Esophagus (tissue), 2 donors: ENCODE measurements around the gene PANK4. TPM values are rescaled to one million over a fixed set of nuclear protein-coding genes. Genes with fewer than 3 reads are reported as not detected.

Experiments
- H3K27ac ChIP-seq, 2 donors: one replicate each; pipeline ENCODE4 v1.5.1; 2013; ENCODE audit warnings: low read depth in 2 of 2, mild to moderate bottlenecking in 2 of 2, inconsistent platforms in 1 of 2, low read length in 1 of 2, moderate library complexity in 1 of 2
- H3K27me3 ChIP-seq, 2 donors: one replicate each; pipeline ENCODE4 v1.6.1; 2013; ENCODE audit warnings: low read length in 2 of 2, control low read depth in 1 of 2, mild to moderate bottlenecking in 1 of 2; ENCODE audit not compliant: insufficient read depth in 2 of 2, control insufficient read depth in 1 of 2
- H3K36me3 ChIP-seq, 2 donors: one replicate each; pipeline ENCODE4 v1.6.1; 2013; ENCODE audit warnings: low read length in 1 of 2; ENCODE audit not compliant: control insufficient read depth in 2 of 2, insufficient read depth in 2 of 2
- H3K4me1 ChIP-seq, 2 donors: one replicate each; pipeline ENCODE4 v1.6.1; 2013; ENCODE audit warnings: low read length in 1 of 2; ENCODE audit not compliant: control insufficient read depth in 2 of 2, insufficient read depth in 2 of 2
- H3K4me3 ChIP-seq, 2 donors: one replicate each; pipeline ENCODE4 v1.5.1; 2013; ENCODE audit warnings: low read length in 2 of 2, mild to moderate bottlenecking in 2 of 2, low read depth in 1 of 2, moderate library complexity in 1 of 2
- H3K9me3 ChIP-seq, 2 donors: one replicate each; pipeline ENCODE4 v1.6.1; 2013; ENCODE audit warnings: mild to moderate bottlenecking in 2 of 2, low read depth in 1 of 2, low read length in 1 of 2, moderate library complexity in 1 of 2; ENCODE audit not compliant: control insufficient read depth in 2 of 2, insufficient read depth in 1 of 2
- WGBS, 2 donors: extraction: QIAGEN DNeasy Blood & Tissue Kit; methylation state at CpG; one replicate each; pipeline ENCODE4 v1.1.7; 2013; 5-methylcytosine and 5-hydroxymethylcytosine counted together
- polyA plus RNA-seq, 2 donors: library from polyadenylated mRNA; stranded (reverse); fragments of 200-250 nt; gene quantifications; one replicate each; pipeline ENCODE4 v1.2.3, GENCODE V29; 2013
- donor health status: healthy with polysubstance abuse.
- donor health status: Bipolar disorder and iron deficiency.

Gene PANK4
- polyA plus RNA-seq, 2 donors = 10.1 to 15.4 TPM

GRCh38 chr1:2502661-2503553, 23.5 kb downstream of the PANK4 start:
- Histone ChIP-seq H3K4me3 (no peak overlapping the region), H3K27ac (no peak overlapping the region), H3K9me3 (no peaks in the 10 kb centered on the region), H3K4me1 (no peaks in the 10 kb centered on the region), H3K27me3 (no peaks in the 10 kb centered on the region), H3K36me3 (peaks cover 0 to 4% of the 10 kb centered on the region in 2 donors)
- WGBS, 2 donors = 78% methylated on average over 36 of the region's 36 CpGs

- H3K9me3 ChIP-seq = no peaks in the 10 kb centered on the region
- H3K4me1 ChIP-seq = no peaks in the 10 kb centered on the region
- no peaks in the 10 kb centered on the region for H3K27me3 ChIP-seq
- H3K36me3 ChIP-seq = peaks cover 0 to 3% of the 10 kb centered on the region in 2 donors
- no peak overlapping the region for H3K4me3 ChIP-seq
- 85 to 91% methylated on average over 33 to 34 of the region's 34 CpGs for WGBS, 2 donors
- no peak overlapping the region for H3K27ac ChIP-seq
Measured at GRCh38 chr1:2502210-2502609, 24.2 kb downstream of the PANK4 start.

- Histone ChIP-seq H3K4me1 (no peaks in the 10 kb centered on the region), H3K27me3 (no peaks in the 10 kb centered on the region), H3K9me3 (no peaks in the 10 kb centered on the region), H3K4me3 (no peak overlapping the region), H3K36me3 (peaks cover 0 to 3% of the 10 kb centered on the region in 2 donors), H3K27ac (no peak overlapping the region)
- 71 to 79% methylated on average over 7 of the region's 7 CpGs for WGBS, 2 donors
Measured at GRCh38 chr1:2501820-2502119, 24.6 kb downstream of the PANK4 start.

GRCh38 chr1:2501041-2501819, 25.2 kb downstream of the PANK4 start:
- Histone ChIP-seq H3K27me3 (no peaks in the 10 kb centered on the region), H3K4me3 (no peak overlapping the region), H3K4me1 (no peaks in the 10 kb centered on the region), H3K9me3 (no peaks in the 10 kb centered on the region), H3K36me3 (peaks cover 0 to 3% of the 10 kb centered on the region in 2 donors), H3K27ac (no peak overlapping the region)
- 73 to 82% methylated on average over 24 to 28 of the region's 28 CpGs for whole genome bisulfite sequencing, 2 donors

GRCh38 chr1:2499986-2500596, 26.3 kb downstream of the PANK4 start:
- H3K4me3 ChIP-seq = no peak overlapping the region
- peaks cover 0 to 3% of the 10 kb centered on the region in 2 donors for H3K36me3 ChIP-seq
- no peaks in the 10 kb centered on the region for H3K9me3 ChIP-seq
- no peaks in the 10 kb centered on the region for H3K27me3 ChIP-seq
- peaks cover 0 to 2% of the 10 kb centered on the region in 2 donors for H3K4me1 ChIP-seq
- whole genome bisulfite sequencing, 2 donors = 54 to 57% methylated on average over 19 of the region's 19 CpGs
- no peak overlapping the region for H3K27ac ChIP-seq

- Histone ChIP-seq H3K27ac (no peak overlapping the region), H3K4me3 (no peak overlapping the region)
- WGBS, 2 donors = 44 to 51% methylated on average over 4 of the region's 4 CpGs
Measured at GRCh38 chr1:2499260-2499659, 27.1 kb downstream of the PANK4 start.

GRCh38 chr1:2498648-2499047, 27.7 kb downstream of the PANK4 start:
- no peaks in the 10 kb centered on the region for H3K9me3 ChIP-seq
- peaks cover 0 to 3% of the 10 kb centered on the region in 2 donors for H3K4me1 ChIP-seq
- WGBS, 2 donors = 76% methylated on average over 19 of the region's 19 CpGs
- peaks cover 0 to 3% of the 10 kb centered on the region in 2 donors for H3K36me3 ChIP-seq
- no peak overlapping the region for H3K27ac ChIP-seq
- H3K27me3 ChIP-seq = no peaks in the 10 kb centered on the region
- no peak overlapping the region for H3K4me3 ChIP-seq

More at GRCh38 chr1:2499260-2499659, 27.1 kb downstream of the PANK4 start:
- H3K9me3 ChIP-seq = no peaks in the 10 kb centered on the region
- no peaks in the 10 kb centered on the region for H3K27me3 ChIP-seq
- H3K36me3 ChIP-seq = peaks cover 0 to 3% of the 10 kb centered on the region in 2 donors
- peaks cover 0 to 3% of the 10 kb centered on the region in 2 donors for H3K4me1 ChIP-seq

- Histone ChIP-seq H3K4me3 (no peak overlapping the region), H3K36me3 (peaks cover 0 to 3% of the 10 kb centered on the region in 2 donors), H3K4me1 (peaks cover 0 to 3% of the 10 kb centered on the region in 2 donors), H3K27ac (no peak overlapping the region), H3K27me3 (no peaks in the 10 kb centered on the region), H3K9me3 (no peaks in the 10 kb centered on the region)
- WGBS, 2 donors = 44 to 65% methylated on average over 4 of the region's 4 CpGs
Measured at GRCh38 chr1:2497891-2498290, 28.5 kb downstream of the PANK4 start.

GRCh38 chr1:2496746-2497145, 29.6 kb downstream of the PANK4 start:
- WGBS, 2 donors = 84 to 86% methylated on average over 26 of the region's 26 CpGs
- Histone ChIP-seq H3K4me3 (no peak overlapping the region), H3K27me3 (no peaks in the 10 kb centered on the region)

More at GRCh38 chr1:2496746-2497145, 29.6 kb downstream of the PANK4 start:
- Histone ChIP-seq H3K36me3 (peaks cover 0 to 7% of the 10 kb centered on the region in 2 donors), H3K4me1 (peaks cover 0 to 3% of the 10 kb centered on the region in 2 donors), H3K9me3 (no peaks in the 10 kb centered on the region), H3K27ac (no peak overlapping the region)
